A549 (cell line): Measurements from ENCODE around the gene PHACTR2. TPM values are rescaled to one million over a fixed set of nuclear protein-coding genes. Genes with fewer than 3 reads are reported as not detected.

Experiments used
- ATAC-seq, 2 experiments: fragments of 200-7000 bp in 1 of 2; fragments of >200 bp in 1 of 2; cut with Nextera tagmentation in 1 of 2; cut with Tn5 transposase in 1 of 2; 3 replicates each; pipeline versions ENCODE4 v1.8.0 to v1.9.1; 2018 to 2020; ENCODE audit warnings: mild to moderate bottlenecking in 1 of 2, moderate library complexity in 1 of 2
- CTCF ChIA-PET: fragments of 300-600 bp; sonication (Branson Sonifier 250); formaldehyde crosslinking; extraction: SDS; loops from one replicate; lab custom pipeline; 2021; ENCODE audit warnings: antibody characterized with exemption, inconsistent platforms; lab: Yijun Ruan, JAX
- POLR2A ChIA-PET: fragments of 350-600 bp; formaldehyde crosslinking; extraction: SDS; loops from one replicate; lab custom pipeline; 2021; ENCODE audit warnings: antibody characterized with exemption, inconsistent platforms; lab: Yijun Ruan, JAX
- DNase-seq, 2 experiments: peaks; one replicate each; pipeline versions ENCODE4 v3.0.0 to v3.0.0-alpha.2; 2011 to 2016; ENCODE audit warnings: low read depth in 1 of 2, low spot score in 1 of 2
- FAIRE-seq: peaks from 2 replicates; lab custom pipeline; 2011; peaks lifted over from hg19 to GRCh38; lab: Jason Lieb, UNC
- H3K27ac ChIP-seq, 2 experiments: fragments of >200 bp; sonication (Bioruptor Twin); formaldehyde crosslinking; 3 replicates each; pipeline ENCODE4 v1.5.1; 2016 to 2017
- H3K4me1 ChIP-seq: fragments of >200 bp; sonication (Bioruptor Twin); formaldehyde crosslinking; 3 replicates; pipeline ENCODE4 v1.6.1; 2016
- H3K4me2 ChIP-seq: fragments of >200 bp; sonication (Bioruptor Twin); formaldehyde crosslinking; 3 replicates; pipeline ENCODE4 v1.6.1; 2016
- H3K4me3 ChIP-seq: fragments of >200 bp; sonication (Bioruptor Twin); formaldehyde crosslinking; 3 replicates; pipeline ENCODE4 v1.5.1; 2016
- H3K9me3 ChIP-seq: fragments of >200 bp; sonication (Bioruptor Twin); formaldehyde crosslinking; 3 replicates; pipeline ENCODE4 v1.6.1; 2016
- BHLHE40 ChIP-seq: IDR thresholded peaks from 2 replicates; pipeline ENCODE4 v1.6.1; 2012; ENCODE audit warnings: low read depth, low read length, inconsistent platforms
- CBX8 ChIP-seq: fragments of 200-600 bp; sonication (generic); IDR thresholded peaks from 2 replicates; pipeline ENCODE4 v1.6.1; 2016
- EP300 ChIP-seq, 2 experiments: fragments of >200 bp; sonication (Bioruptor Twin); formaldehyde crosslinking; IDR thresholded peaks; 2 replicates in 1 of 2; 3 replicates in 1 of 2; pipeline ENCODE4 v1.6.1; 2016 to 2017
- ESRRA ChIP-seq: fragments of 150-350 bp; IDR thresholded peaks from 2 replicates; pipeline ENCODE4 v1.6.1; 2014; ENCODE audit warnings: mild to moderate bottlenecking, low read length, borderline replicate concordance
- HEYL ChIP-seq: fragments of 250-450 bp; sonication (Bioruptor Pico); IDR thresholded peaks from 2 replicates; pipeline ENCODE4 v1.8.0; 2021; ENCODE audit warnings: mild to moderate bottlenecking, moderate library complexity
- HOXB13 ChIP-seq: fragments of 250-450 bp; sonication (Bioruptor Pico); IDR thresholded peaks from 2 replicates; pipeline ENCODE4 v1.5.0; 2020; ENCODE audit warnings: low read depth, mild to moderate bottlenecking, moderate library complexity
- MAFK ChIP-seq: fragments of 450-650 bp; IDR thresholded peaks from 2 replicates; pipeline ENCODE4 v1.6.1; 2014; ENCODE audit not compliant: partially characterized antibody
- MAZ ChIP-seq: fragments of 150-350 bp; IDR thresholded peaks from 2 replicates; pipeline ENCODE4 v1.6.1; 2014; ENCODE audit warnings: antibody characterized with exemption, low read depth, low read length, borderline replicate concordance
- MYC ChIP-seq: IDR thresholded peaks from 2 replicates; pipeline ENCODE4 v1.6.1; 2012; ENCODE audit warnings: mild to moderate bottlenecking, inconsistent platforms, low read length, improper control_type of control experiment, borderline replicate concordance
- NR3C1 ChIP-seq: fragments of >200 bp; sonication (Bioruptor Twin); formaldehyde crosslinking; IDR thresholded peaks from 3 replicates; pipeline ENCODE4 v1.6.1; 2017
- POLR2A ChIP-seq: IDR thresholded peaks from 2 replicates; pipeline ENCODE4 v1.6.1; 2012; ENCODE audit warnings: mild to moderate bottlenecking, low read length
- POLR2AphosphoS2 ChIP-seq: conservative IDR thresholded peaks from 2 replicates; pipeline ENCODE4 v1.6.1; 2012; ENCODE audit warnings: low read length, improper control_type of control experiment, inconsistent platforms
- RARB ChIP-seq: fragments of 250-450 bp; sonication (Bioruptor Pico); IDR thresholded peaks from 2 replicates; pipeline ENCODE4 v1.8.0; 2021; ENCODE audit warnings: mild to moderate bottlenecking, moderate library complexity
- RCOR1 ChIP-seq: fragments of 150-350 bp; IDR thresholded peaks from 2 replicates; pipeline ENCODE4 v1.6.1; 2014; ENCODE audit warnings: antibody characterized with exemption, low read length, low read depth
- RFX5 ChIP-seq: fragments of 450-650 bp; IDR thresholded peaks from 2 replicates; pipeline ENCODE4 v1.7.1; 2014; ENCODE audit warnings: antibody characterized with exemption, mild to moderate bottlenecking, moderate library complexity
- TP53 ChIP-seq: fragments of 250-450 bp; sonication (Bioruptor Pico); IDR thresholded peaks from 2 replicates; pipeline ENCODE4 v1.5.0; 2021; ENCODE audit warnings: mild to moderate bottlenecking, moderate library complexity
- ZC3H11A ChIP-seq: fragments of 450-650 bp; IDR thresholded peaks from 2 replicates; pipeline ENCODE4 v1.6.1; 2014; ENCODE audit warnings: antibody characterized with exemption, mild to moderate bottlenecking
- WGBS: methylation state at CpG from one replicate; pipeline ENCODE4 v1.1.6; 2017; ENCODE audit errors: missing lambda C conversion rate; 5-methylcytosine and 5-hydroxymethylcytosine counted together
- polyA plus RNA-seq, 4 experiments: library from polyadenylated mRNA; depleted of rRNA in 3 of 4; stranded (reverse); fragments of >200 nt; fragmentation: RNase III in 1 of 4; extraction: RNeasy Plus Mini Kit Qiagen cat#74134 plus additional on column Dnase treatment in 1 of 4; gene quantifications; 2 replicates in 3 of 4; 3 replicates in 1 of 4; pipeline ENCODE4 v1.2.3, GENCODE V29; 2011 to 2017
- TF ChIP-seq, protein P1 (sequence below): fragments of 250-450 bp; sonication (Bioruptor Pico); IDR thresholded peaks from 2 replicates; pipeline ENCODE4 v1.5.0; 2020; ENCODE audit warnings: low read depth, mild to moderate bottlenecking, moderate library complexity
- TF ChIP-seq, protein P2 (sequence below): IDR thresholded peaks from 2 replicates; pipeline ENCODE4 v1.6.1; 2012
- TF ChIP-seq, protein P3 (sequence below): fragments of >200 bp; sonication (Bioruptor Twin); formaldehyde crosslinking; IDR thresholded peaks from 3 replicates; pipeline ENCODE4 v1.5.1; 2016
- TF ChIP-seq, protein P4 (sequence below): IDR thresholded peaks from 2 replicates; pipeline ENCODE4 v1.6.1; 2012

Gene PHACTR2
- polyA plus RNA-seq, 2 of the 4 experiments (the other 2 are of a cell fraction) = 2.5 to 10.4 TPM

DNA sequence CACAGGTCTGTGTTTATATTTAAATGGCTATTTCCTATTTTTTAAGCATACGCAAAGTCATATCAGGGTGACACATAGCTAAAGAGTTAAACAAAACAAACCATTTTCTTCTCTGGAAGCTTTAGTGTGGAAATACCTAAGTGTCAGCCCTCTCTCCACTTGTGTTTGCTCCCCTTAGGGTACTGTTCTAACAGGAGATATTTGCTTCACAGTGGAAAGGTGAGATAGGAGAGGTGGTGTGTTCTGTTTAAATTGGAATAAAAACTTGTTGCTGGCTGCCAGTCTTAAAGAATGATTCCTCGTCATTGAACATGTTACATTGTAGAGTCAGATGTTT lies 18.9 kb downstream of the PHACTR2 start:
- no peak for DNase-seq
- Histone ChIP-seq H3K4me1 (peaks cover 18% of the 10 kb centered on the region), H3K27ac (no peak overlapping the region), H3K4me2 (no peak overlapping the region), H3K9me3 (no peaks in the 10 kb centered on the region), H3K4me3 (no peak overlapping the region)
- TF ChIP-seq CBX8 (no peak), TP53 (no peak), RARB (CRISPR knock-in tag) (no peak)
- TF ChIP-seq, protein P1, sequence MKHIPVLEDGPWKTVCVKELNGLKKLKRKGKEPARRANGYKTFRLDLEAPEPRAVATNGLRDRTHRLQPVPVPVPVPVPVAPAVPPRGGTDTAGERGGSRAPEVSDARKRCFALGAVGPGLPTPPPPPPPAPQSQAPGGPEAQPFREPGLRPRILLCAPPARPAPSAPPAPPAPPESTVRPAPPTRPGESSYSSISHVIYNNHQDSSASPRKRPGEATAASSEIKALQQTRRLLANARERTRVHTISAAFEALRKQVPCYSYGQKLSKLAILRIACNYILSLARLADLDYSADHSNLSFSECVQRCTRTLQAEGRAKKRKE (CRISPR knock-in tag) = no peak
- TF ChIP-seq, protein P2, sequence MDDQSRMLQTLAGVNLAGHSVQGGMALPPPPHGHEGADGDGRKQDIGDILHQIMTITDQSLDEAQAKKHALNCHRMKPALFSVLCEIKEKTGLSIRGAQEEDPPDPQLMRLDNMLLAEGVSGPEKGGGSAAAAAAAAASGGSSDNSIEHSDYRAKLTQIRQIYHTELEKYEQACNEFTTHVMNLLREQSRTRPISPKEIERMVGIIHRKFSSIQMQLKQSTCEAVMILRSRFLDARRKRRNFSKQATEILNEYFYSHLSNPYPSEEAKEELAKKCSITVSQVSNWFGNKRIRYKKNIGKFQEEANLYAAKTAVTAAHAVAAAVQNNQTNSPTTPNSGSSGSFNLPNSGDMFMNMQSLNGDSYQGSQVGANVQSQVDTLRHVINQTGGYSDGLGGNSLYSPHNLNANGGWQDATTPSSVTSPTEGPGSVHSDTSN = no peak
- WGBS = 91% methylated on average over 2 of the region's 2 CpGs
- FAIRE-seq = no peak
- ChIA-PET POLR2A (no interaction called here), CTCF (no interaction called here)
- no peak for ATAC-seq

DNA sequence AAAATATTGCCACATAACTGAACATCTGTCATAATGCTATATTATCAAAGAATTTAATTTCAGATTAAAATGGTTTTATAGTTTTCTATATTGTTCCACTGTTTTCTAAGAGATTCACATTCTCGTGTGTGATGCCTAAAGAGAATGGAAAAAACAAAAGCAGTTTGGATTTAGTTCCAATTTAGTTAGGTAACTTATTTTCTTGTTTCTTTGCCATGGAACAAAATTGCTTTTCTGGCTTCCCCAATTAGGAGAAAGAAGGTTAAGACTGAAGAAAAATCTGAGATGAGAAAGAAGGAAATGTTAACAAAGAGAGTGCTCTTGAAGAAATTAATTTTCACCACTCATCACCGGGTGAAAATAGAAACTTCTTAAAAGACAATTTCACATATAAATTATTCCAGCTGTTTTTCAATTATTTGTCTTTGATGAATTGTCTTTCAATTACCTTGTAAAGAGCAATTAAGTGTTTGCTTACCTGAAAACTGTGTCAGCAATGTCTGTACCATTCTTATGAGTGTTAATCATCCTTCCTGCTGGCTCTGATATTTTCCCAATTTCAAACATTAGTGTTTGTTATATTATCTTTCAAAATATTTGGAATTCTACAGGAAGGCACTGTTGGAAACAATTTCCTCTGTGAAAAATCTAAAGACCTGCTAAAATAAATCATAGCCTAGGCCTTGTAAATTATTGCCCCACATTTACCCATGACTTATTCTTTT lies 19.5 kb downstream of the PHACTR2 start:
- H3K4me2 ChIP-seq = peak overlapping the region; percentile 15; the same call in 1 of the 3 replicates
- H3K9me3 ChIP-seq = no peaks in the 10 kb centered on the region
- DNase-seq (no peak), ATAC-seq (no peak), FAIRE-seq (no peak)
- ChIA-PET POLR2A (no interaction called here), CTCF (no interaction called here)
- no peak overlapping the region for H3K4me3 ChIP-seq
- H3K4me1 ChIP-seq = peaks cover 12% of the 10 kb centered on the region
- no peak overlapping the region for H3K27ac ChIP-seq
- WGBS = 65% methylated on average over 2 of the region's 2 CpGs
- TF ChIP-seq HOXB13 (CRISPR knock-in tag) (no peak), NR3C1 (no peak), HEYL (CRISPR knock-in tag) (no peak), ESRRA (no peak), RFX5 (no peak), POLR2AphosphoS2 (no peak), BHLHE40 (no peak), EP300 (IDR thresholded peaks at IDR 0.05) (no peak), MAZ (no peak), RCOR1 (no peak), MAFK (no peak), TP53 (no peak), MYC (no peak), POLR2A (no peak), ZC3H11A (no peak)
- TF ChIP-seq, protein P3, sequence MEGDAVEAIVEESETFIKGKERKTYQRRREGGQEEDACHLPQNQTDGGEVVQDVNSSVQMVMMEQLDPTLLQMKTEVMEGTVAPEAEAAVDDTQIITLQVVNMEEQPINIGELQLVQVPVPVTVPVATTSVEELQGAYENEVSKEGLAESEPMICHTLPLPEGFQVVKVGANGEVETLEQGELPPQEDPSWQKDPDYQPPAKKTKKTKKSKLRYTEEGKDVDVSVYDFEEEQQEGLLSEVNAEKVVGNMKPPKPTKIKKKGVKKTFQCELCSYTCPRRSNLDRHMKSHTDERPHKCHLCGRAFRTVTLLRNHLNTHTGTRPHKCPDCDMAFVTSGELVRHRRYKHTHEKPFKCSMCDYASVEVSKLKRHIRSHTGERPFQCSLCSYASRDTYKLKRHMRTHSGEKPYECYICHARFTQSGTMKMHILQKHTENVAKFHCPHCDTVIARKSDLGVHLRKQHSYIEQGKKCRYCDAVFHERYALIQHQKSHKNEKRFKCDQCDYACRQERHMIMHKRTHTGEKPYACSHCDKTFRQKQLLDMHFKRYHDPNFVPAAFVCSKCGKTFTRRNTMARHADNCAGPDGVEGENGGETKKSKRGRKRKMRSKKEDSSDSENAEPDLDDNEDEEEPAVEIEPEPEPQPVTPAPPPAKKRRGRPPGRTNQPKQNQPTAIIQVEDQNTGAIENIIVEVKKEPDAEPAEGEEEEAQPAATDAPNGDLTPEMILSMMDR = no peak
- TF ChIP-seq, protein P1 (CRISPR knock-in tag) = no peak
- TF ChIP-seq, protein P4, sequence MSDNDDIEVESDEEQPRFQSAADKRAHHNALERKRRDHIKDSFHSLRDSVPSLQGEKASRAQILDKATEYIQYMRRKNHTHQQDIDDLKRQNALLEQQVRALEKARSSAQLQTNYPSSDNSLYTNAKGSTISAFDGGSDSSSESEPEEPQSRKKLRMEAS = no peak
